ENCODE results near the gene CES4A. TPM values are rescaled to one million over a fixed set of nuclear protein-coding genes. Genes with fewer than 3 reads are reported as not detected.
"Not testable (repeated sequence)": the region's sequence is repeated elsewhere in the genome, so short reads cannot be mapped to it uniquely, and the experiment has no call there.

Gene CES4A
- total and polyA plus RNA-seq, 4 donors = 1.9 to 22.7 (median 9.9) TPM

DNA sequence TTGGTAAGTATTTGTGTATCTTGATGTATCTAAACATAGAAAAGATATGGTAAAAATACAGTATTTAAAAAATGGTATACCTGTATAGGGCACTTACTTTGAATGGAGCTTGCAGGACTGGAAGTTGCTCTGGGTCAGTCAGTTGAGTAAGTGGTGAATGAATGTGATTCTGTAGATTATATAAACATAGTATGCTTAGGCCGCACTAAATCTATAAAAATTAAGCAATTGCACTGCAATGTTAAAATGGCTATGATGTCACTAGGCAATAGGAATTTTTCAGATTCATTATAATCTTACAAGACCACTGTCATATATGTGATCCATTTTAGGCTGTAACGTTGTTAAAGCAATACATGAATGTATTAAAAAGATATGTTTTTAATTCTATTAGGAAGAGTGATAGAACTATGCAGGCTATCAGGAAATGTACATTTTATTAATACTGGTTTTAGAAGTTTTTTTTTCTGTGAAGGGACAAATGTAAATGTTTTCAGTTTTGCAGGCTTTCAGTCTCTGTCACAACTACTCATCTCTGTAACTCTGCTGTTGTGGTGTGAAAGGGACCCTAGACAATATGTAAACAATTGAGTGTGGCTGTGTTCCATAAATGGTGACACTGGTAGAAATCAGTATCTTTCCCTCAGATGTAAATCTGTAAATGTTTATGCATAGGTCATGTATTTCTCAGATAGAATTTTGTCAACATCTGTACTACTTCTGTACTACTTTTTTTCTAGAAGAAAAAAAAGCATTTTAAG, 51.1 kb downstream of the CES4A start:
- intact Hi-C loops (cut with DNase I) = loop anchor here in 1 of 2 donors (10.0 kb wide), 1 partner anchor 45 kb away; no protein-coding TSS in a partner anchor
- no peak overlapping the region for H3K4me3 ChIP-seq (ENCODE audit: low read length in 2 of 2)
- H3K9me3 ChIP-seq (ENCODE audit: control insufficient read depth, low read length) = no peaks in the 10 kb centered on the region
- DNase-seq (no peak), ATAC-seq (ENCODE audit: low FRiP score) (no peak)
- no peak overlapping the region for H3K27ac ChIP-seq (ENCODE audit: low read depth in 1 of 2, low read length in 2 of 2)
- no peaks in the 10 kb centered on the region for H3K27me3 ChIP-seq (ENCODE audit: control insufficient read depth in 1 of 2, insufficient read depth in 2 of 2, low read length in 1 of 2)
- WGBS, 2 donors = 87 to 94% methylated on average over 2 of the region's 2 CpGs
- peaks cover 1 to 7% of the 10 kb centered on the region in 2 donors for H3K4me1 ChIP-seq (ENCODE audit: control insufficient read depth in 1 of 2, insufficient read depth in 2 of 2, low read length in 2 of 2)
- H3K36me3 ChIP-seq (ENCODE audit: control insufficient read depth in 1 of 2, insufficient read depth in 2 of 2, low read length in 1 of 2) = peaks cover 0 to 2% of the 10 kb centered on the region in 2 donors

DNA sequence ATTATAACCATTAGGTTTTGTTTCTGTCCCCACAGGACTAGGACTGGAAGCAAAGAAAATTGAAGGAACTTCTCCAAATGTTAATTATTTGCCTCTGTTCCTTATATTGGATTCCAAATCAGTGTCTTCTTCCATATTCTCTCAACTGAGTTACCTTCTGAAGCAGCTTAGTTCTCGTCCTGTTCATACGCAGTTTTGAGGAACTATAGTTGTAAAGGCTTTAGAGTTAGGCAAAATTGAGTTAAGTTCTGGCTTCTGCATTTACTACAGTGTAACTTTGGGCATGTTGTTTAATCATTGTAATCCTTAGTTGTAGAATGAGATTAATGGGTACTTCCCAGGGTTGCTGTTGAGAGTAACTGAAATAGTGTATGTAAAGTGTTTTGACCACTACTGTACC, 51.8 kb downstream of the CES4A start:
- H3K4me3 ChIP-seq (ENCODE audit: low read length in 2 of 2) = no peak overlapping the region
- no peaks in the 10 kb centered on the region for H3K9me3 ChIP-seq (ENCODE audit: control insufficient read depth, low read length)
- H3K27ac ChIP-seq (ENCODE audit: low read depth in 1 of 2, low read length in 2 of 2) = no peak overlapping the region
- DNase-seq (no peak), ATAC-seq (ENCODE audit: low FRiP score) (no peak)
- peaks cover 0 to 2% of the 10 kb centered on the region in 2 donors for H3K36me3 ChIP-seq (ENCODE audit: control insufficient read depth in 1 of 2, insufficient read depth in 2 of 2, low read length in 1 of 2)
- 88 to 89% methylated on average over 2 of the region's 2 CpGs for WGBS, 2 donors
- H3K27me3 ChIP-seq (ENCODE audit: control insufficient read depth in 1 of 2, insufficient read depth in 2 of 2, low read length in 1 of 2) = no peaks in the 10 kb centered on the region
- peaks cover 0 to 7% of the 10 kb centered on the region in 2 donors for H3K4me1 ChIP-seq (ENCODE audit: control insufficient read depth in 1 of 2, insufficient read depth in 2 of 2, low read length in 2 of 2)
- intact Hi-C loops (cut with DNase I) = no loop called here

DNA sequence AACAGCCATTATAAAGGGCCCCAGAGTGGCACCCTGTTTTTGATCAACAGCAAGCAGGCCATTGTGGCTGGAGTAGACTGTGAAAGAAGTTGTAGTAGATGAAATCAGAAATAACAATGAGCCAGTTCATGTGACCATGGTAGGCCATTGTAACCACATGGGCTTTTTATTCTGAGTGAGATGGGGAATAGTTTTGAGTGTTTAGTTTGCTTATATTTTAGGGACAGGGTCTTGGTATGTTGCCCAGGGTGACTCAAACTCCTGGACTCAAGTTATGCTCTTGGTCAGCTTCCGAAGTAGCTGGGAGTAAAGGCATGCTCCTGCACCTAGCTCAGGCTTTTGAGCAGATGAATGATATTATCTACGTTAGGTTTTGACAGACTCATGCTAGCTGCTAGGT, 52.5 kb downstream of the CES4A start:
- ATAC-seq (ENCODE audit: low FRiP score) (no peak), DNase-seq (no peak)
- peaks cover 0 to 2% of the 10 kb centered on the region in 2 donors for H3K36me3 ChIP-seq (ENCODE audit: control insufficient read depth in 1 of 2, insufficient read depth in 2 of 2, low read length in 1 of 2)
- 25 to 26% methylated on average over 2 of the region's 2 CpGs for WGBS, 2 donors
- no peak overlapping the region for H3K27ac ChIP-seq (ENCODE audit: low read depth in 1 of 2, low read length in 2 of 2)
- no peak overlapping the region for H3K4me3 ChIP-seq (ENCODE audit: low read length in 2 of 2)
- no peaks in the 10 kb centered on the region for H3K9me3 ChIP-seq (ENCODE audit: control insufficient read depth, low read length)
- peaks cover 0 to 7% of the 10 kb centered on the region in 2 donors for H3K4me1 ChIP-seq (ENCODE audit: control insufficient read depth in 1 of 2, insufficient read depth in 2 of 2, low read length in 2 of 2)
- intact Hi-C loops (cut with DNase I) = no loop called here
- no peaks in the 10 kb centered on the region for H3K27me3 ChIP-seq (ENCODE audit: control insufficient read depth in 1 of 2, insufficient read depth in 2 of 2, low read length in 1 of 2)

DNA sequence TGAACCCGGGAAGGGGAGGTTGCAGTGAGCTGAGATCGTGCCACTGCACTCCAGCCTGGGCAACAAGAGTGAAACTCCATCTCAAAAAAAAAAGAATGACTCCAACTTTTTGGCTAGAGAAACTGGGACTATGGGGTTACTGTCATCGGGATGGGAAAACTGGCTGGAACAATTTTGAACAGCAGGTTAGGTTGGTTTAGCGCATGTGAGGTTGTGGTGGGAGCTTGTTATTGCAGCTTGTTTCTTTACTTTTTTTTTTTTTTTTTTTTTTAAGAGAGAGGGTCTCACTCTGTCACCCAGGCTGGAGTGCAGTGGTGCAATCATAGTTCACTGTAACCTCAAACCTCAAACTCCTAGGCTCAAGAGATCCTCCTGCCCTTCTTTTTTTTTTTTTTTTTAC, 53.1 kb downstream of the CES4A start:
- H3K27me3 ChIP-seq (ENCODE audit: control insufficient read depth in 1 of 2, insufficient read depth in 2 of 2, low read length in 1 of 2); intact Hi-C loops (cut with DNase I); H3K27ac ChIP-seq (ENCODE audit: low read depth in 1 of 2, low read length in 2 of 2); H3K4me3 ChIP-seq (ENCODE audit: low read length in 2 of 2); ATAC-seq (ENCODE audit: low FRiP score); H3K36me3 ChIP-seq (ENCODE audit: control insufficient read depth in 1 of 2, insufficient read depth in 2 of 2, low read length in 1 of 2); H3K9me3 ChIP-seq (ENCODE audit: control insufficient read depth, low read length); H3K4me1 ChIP-seq (ENCODE audit: control insufficient read depth in 1 of 2, insufficient read depth in 2 of 2, low read length in 2 of 2); DNase-seq: not testable (repeated sequence)
- WGBS, 2 donors = 87 to 90% methylated on average over 4 of the region's 4 CpGs

DNA sequence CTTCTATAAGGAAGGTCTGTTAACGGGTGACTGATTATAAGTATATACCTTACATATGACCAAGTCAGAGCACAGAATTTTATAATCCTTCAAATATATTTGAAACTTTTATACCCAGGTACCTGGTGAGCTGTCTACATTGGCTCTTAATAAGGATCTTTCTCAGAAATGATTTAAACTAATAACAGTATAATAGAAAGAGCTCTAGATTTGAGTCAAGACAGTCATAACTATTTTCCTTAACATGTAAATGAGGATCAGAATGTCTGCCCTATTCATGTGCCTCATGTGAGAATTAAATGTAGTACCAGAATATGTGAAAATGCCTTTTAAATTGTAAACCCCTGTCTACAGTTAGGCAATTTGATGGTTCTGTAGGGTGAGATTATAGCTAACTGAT, 55.0 kb downstream of the CES4A start:
- Histone ChIP-seq H3K27ac (ENCODE audit: low read depth in 1 of 2, low read length in 2 of 2) (no peak overlapping the region), H3K9me3 (ENCODE audit: control insufficient read depth, low read length) (no peaks in the 10 kb centered on the region), H3K36me3 (ENCODE audit: control insufficient read depth in 1 of 2, insufficient read depth in 2 of 2, low read length in 1 of 2) (peaks cover 0 to 2% of the 10 kb centered on the region in 2 donors), H3K4me3 (ENCODE audit: low read length in 2 of 2) (no peak overlapping the region), H3K27me3 (ENCODE audit: control insufficient read depth in 1 of 2, insufficient read depth in 2 of 2, low read length in 1 of 2) (no peaks in the 10 kb centered on the region), H3K4me1 (ENCODE audit: control insufficient read depth in 1 of 2, insufficient read depth in 2 of 2, low read length in 2 of 2) (peaks cover 0 to 7% of the 10 kb centered on the region in 2 donors)
- ATAC-seq (ENCODE audit: low FRiP score) (no peak), DNase-seq (no peak)
- intact Hi-C loops (cut with DNase I) = no loop called here
- WGBS, 2 donors = 98 to 99% methylated on average over 1 of the region's 1 CpG

DNA sequence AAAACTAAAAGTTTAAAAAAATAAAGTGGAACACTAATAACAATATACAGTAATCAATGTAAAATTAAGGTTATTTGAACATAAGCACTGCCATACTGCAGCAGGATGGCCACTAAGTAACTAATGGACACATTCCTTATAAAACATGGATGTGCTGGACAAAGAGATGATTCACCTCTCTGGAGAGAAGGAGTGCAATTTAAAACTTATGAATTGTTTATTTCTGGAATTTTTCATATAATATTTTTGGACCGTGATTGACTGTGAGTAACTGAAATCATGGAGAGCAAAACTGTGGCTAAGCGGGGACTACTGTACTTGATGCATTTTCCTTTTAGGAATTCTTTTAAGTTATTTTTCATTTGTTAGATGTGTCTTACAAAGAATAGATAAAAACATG, 62.4 kb downstream of the CES4A start:
- Histone ChIP-seq H3K27ac (ENCODE audit: low read depth in 1 of 2, low read length in 2 of 2) (no peak overlapping the region), H3K9me3 (ENCODE audit: control insufficient read depth, low read length) (no peaks in the 10 kb centered on the region), H3K27me3 (ENCODE audit: control insufficient read depth in 1 of 2, insufficient read depth in 2 of 2, low read length in 1 of 2) (no peaks in the 10 kb centered on the region), H3K4me1 (ENCODE audit: control insufficient read depth in 1 of 2, insufficient read depth in 2 of 2, low read length in 2 of 2) (no peaks in the 10 kb centered on the region), H3K4me3 (ENCODE audit: low read length in 2 of 2) (no peak overlapping the region), H3K36me3 (ENCODE audit: control insufficient read depth in 1 of 2, insufficient read depth in 2 of 2, low read length in 1 of 2) (no peaks in the 10 kb centered on the region)
- DNase-seq (no peak), ATAC-seq (ENCODE audit: low FRiP score) (no peak)
- WGBS, 2 donors = 79 to 81% methylated on average over 2 of the region's 2 CpGs
- intact Hi-C loops (cut with DNase I) = no loop called here

DNA sequence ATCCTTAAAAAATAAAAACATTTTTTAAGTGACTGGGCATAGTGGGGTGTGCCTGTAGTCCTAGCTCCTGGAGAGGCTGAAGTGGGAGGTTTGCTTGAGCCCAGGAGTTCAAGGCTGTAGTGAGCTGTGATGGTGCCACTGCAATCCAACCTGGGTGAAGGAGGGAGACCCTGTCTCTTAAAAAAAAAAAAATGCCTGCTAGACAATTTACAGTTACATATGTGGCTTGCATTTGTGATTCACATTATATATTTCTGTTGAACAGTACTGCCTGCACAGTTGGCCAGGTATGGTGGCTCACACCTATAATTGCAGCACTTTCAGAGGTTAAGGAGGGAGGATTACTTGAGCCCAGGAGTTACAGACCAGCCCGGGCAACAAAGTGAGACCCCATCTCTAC, 64.0 kb downstream of the CES4A start:
- Histone ChIP-seq H3K36me3 (ENCODE audit: control insufficient read depth in 1 of 2, insufficient read depth in 2 of 2, low read length in 1 of 2) (no peaks in the 10 kb centered on the region), H3K9me3 (ENCODE audit: control insufficient read depth, low read length) (no peaks in the 10 kb centered on the region), H3K4me1 (ENCODE audit: control insufficient read depth in 1 of 2, insufficient read depth in 2 of 2, low read length in 2 of 2) (no peaks in the 10 kb centered on the region), H3K27ac (ENCODE audit: low read depth in 1 of 2, low read length in 2 of 2) (no peak overlapping the region), H3K4me3 (ENCODE audit: low read length in 2 of 2) (no peak overlapping the region), H3K27me3 (ENCODE audit: control insufficient read depth in 1 of 2, insufficient read depth in 2 of 2, low read length in 1 of 2) (no peaks in the 10 kb centered on the region)
- WGBS, 2 donors = 85 to 92% methylated on average over 1 of the region's 1 CpG
- ATAC-seq (ENCODE audit: low FRiP score) (no peak), DNase-seq (no peak)
- intact Hi-C loops (cut with DNase I) = no loop called here

DNA sequence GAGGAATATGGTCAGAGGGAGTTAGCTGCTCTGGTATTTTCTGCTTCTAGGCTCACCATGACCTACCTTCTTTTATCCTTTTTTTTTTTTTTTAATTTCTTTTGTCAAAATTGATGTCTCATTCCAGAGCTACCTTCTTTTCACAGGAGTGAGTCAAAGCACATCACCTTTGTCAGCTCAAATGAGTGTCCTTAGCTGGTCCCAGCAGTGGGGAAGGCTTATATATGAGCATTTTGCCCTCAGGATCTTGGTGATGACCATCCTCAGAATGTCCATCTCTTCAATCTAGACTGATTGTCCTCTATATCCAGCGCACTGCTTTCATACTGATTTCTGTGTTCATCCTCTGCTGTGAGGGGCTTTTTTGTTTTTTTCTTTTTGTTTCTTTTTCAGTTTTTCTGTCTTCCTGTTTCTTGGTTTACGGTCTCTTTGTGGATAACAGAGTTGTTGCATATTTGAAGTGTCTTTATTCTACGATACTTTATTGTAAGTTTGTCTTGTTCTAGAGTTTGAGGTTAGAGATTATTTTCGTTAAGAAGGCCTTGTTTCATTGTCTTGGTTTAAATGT, 65.5 kb downstream of the CES4A start:
- intact Hi-C loops (cut with DNase I) = no loop called here
- Histone ChIP-seq H3K4me3 (ENCODE audit: low read length in 2 of 2) (no peak overlapping the region), H3K27me3 (ENCODE audit: control insufficient read depth in 1 of 2, insufficient read depth in 2 of 2, low read length in 1 of 2) (no peaks in the 10 kb centered on the region), H3K36me3 (ENCODE audit: control insufficient read depth in 1 of 2, insufficient read depth in 2 of 2, low read length in 1 of 2) (no peaks in the 10 kb centered on the region), H3K9me3 (ENCODE audit: control insufficient read depth, low read length) (no peaks in the 10 kb centered on the region), H3K4me1 (ENCODE audit: control insufficient read depth in 1 of 2, insufficient read depth in 2 of 2, low read length in 2 of 2) (no peaks in the 10 kb centered on the region), H3K27ac (ENCODE audit: low read depth in 1 of 2, low read length in 2 of 2) (no peak overlapping the region)
- ATAC-seq (ENCODE audit: low FRiP score) = no peak
- WGBS, 2 donors = 91 to 93% methylated on average over 4 of the region's 4 CpGs
- DNase-seq = no peak

DNA sequence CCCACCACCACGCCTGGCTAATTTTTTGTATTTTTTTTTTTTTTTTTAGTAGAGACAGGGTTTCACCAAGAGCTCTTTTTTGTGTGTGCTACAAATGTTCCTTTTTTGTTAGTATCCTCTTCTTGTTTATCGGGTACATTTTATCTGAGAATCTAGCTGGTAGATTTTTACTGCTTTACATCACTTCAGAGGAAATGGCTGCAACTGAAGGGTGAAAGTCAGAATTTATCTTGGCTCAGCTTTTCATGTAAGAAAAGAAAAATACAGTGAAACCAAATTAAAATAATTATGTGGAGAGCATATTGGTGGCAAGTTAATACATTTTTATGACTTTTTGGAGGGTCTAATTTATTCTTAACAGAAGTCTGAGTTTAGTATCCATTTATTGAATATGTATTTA, 66.5 kb downstream of the CES4A start:
- no peak for ATAC-seq (ENCODE audit: low FRiP score)
- H3K4me1 ChIP-seq (ENCODE audit: control insufficient read depth in 1 of 2, insufficient read depth in 2 of 2, low read length in 2 of 2) = no peaks in the 10 kb centered on the region
- no peak overlapping the region for H3K27ac ChIP-seq (ENCODE audit: low read depth in 1 of 2, low read length in 2 of 2)
- intact Hi-C loops (cut with DNase I) = no loop called here
- 80 to 81% methylated on average over 2 of the region's 2 CpGs for WGBS, 2 donors
- H3K9me3 ChIP-seq (ENCODE audit: control insufficient read depth, low read length) = no peaks in the 10 kb centered on the region
- no peaks in the 10 kb centered on the region for H3K27me3 ChIP-seq (ENCODE audit: control insufficient read depth in 1 of 2, insufficient read depth in 2 of 2, low read length in 1 of 2)
- DNase-seq = no peak
- no peak overlapping the region for H3K4me3 ChIP-seq (ENCODE audit: low read length in 2 of 2)
- H3K36me3 ChIP-seq (ENCODE audit: control insufficient read depth in 1 of 2, insufficient read depth in 2 of 2, low read length in 1 of 2) = no peaks in the 10 kb centered on the region
